ENCODE results near the gene SORCS2. TPM values are rescaled to one million over a fixed set of nuclear protein-coding genes. Genes with fewer than 3 reads are reported as not detected.

Gene SORCS2
- total and polyA plus RNA-seq, 2 of the 8 experiments (the other 6 are each of a cell fraction or from before 2014, with no cell fraction given): 0.36 to 1.8 TPM

DNA sequence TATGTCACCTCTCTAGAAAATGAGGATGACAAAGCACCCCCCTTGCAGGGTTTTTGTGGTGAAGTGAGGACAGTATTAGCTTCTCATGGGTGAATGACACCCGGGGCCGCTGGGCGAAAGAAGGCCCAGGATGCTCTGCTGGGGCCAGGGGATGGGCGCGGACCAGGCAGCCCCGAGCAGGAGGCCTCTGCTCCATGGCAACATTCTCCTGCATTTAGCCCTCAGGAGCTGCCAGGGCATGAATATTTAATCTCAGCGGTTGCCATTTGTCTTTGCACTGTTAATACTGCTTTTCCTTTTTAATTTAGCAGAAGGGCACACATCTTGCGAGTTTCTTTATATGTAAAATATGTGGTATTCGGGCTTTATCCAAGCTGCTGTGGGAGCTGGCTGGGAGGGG is 272.7 kb downstream of the SORCS2 start (continued):
- TF ChIP-seq, protein P1, sequence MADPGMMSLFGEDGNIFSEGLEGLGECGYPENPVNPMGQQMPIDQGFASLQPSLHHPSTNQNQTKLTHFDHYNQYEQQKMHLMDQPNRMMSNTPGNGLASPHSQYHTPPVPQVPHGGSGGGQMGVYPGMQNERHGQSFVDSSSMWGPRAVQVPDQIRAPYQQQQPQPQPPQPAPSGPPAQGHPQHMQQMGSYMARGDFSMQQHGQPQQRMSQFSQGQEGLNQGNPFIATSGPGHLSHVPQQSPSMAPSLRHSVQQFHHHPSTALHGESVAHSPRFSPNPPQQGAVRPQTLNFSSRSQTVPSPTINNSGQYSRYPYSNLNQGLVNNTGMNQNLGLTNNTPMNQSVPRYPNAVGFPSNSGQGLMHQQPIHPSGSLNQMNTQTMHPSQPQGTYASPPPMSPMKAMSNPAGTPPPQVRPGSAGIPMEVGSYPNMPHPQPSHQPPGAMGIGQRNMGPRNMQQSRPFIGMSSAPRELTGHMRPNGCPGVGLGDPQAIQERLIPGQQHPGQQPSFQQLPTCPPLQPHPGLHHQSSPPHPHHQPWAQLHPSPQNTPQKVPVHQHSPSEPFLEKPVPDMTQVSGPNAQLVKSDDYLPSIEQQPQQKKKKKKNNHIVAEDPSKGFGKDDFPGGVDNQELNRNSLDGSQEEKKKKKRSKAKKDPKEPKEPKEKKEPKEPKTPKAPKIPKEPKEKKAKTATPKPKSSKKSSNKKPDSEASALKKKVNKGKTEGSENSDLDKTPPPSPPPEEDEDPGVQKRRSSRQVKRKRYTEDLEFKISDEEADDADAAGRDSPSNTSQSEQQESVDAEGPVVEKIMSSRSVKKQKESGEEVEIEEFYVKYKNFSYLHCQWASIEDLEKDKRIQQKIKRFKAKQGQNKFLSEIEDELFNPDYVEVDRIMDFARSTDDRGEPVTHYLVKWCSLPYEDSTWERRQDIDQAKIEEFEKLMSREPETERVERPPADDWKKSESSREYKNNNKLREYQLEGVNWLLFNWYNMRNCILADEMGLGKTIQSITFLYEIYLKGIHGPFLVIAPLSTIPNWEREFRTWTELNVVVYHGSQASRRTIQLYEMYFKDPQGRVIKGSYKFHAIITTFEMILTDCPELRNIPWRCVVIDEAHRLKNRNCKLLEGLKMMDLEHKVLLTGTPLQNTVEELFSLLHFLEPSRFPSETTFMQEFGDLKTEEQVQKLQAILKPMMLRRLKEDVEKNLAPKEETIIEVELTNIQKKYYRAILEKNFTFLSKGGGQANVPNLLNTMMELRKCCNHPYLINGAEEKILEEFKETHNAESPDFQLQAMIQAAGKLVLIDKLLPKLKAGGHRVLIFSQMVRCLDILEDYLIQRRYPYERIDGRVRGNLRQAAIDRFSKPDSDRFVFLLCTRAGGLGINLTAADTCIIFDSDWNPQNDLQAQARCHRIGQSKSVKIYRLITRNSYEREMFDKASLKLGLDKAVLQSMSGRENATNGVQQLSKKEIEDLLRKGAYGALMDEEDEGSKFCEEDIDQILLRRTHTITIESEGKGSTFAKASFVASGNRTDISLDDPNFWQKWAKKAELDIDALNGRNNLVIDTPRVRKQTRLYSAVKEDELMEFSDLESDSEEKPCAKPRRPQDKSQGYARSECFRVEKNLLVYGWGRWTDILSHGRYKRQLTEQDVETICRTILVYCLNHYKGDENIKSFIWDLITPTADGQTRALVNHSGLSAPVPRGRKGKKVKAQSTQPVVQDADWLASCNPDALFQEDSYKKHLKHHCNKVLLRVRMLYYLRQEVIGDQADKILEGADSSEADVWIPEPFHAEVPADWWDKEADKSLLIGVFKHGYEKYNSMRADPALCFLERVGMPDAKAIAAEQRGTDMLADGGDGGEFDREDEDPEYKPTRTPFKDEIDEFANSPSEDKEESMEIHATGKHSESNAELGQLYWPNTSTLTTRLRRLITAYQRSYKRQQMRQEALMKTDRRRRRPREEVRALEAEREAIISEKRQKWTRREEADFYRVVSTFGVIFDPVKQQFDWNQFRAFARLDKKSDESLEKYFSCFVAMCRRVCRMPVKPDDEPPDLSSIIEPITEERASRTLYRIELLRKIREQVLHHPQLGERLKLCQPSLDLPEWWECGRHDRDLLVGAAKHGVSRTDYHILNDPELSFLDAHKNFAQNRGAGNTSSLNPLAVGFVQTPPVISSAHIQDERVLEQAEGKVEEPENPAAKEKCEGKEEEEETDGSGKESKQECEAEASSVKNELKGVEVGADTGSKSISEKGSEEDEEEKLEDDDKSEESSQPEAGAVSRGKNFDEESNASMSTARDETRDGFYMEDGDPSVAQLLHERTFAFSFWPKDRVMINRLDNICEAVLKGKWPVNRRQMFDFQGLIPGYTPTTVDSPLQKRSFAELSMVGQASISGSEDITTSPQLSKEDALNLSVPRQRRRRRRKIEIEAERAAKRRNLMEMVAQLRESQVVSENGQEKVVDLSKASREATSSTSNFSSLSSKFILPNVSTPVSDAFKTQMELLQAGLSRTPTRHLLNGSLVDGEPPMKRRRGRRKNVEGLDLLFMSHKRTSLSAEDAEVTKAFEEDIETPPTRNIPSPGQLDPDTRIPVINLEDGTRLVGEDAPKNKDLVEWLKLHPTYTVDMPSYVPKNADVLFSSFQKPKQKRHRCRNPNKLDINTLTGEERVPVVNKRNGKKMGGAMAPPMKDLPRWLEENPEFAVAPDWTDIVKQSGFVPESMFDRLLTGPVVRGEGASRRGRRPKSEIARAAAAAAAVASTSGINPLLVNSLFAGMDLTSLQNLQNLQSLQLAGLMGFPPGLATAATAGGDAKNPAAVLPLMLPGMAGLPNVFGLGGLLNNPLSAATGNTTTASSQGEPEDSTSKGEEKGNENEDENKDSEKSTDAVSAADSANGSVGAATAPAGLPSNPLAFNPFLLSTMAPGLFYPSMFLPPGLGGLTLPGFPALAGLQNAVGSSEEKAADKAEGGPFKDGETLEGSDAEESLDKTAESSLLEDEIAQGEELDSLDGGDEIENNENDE (IDR thresholded peaks at IDR 0.05; ENCODE audit: insufficient replicate concordance, low read length): no peak
- TF ChIP-seq RXRA (IDR thresholded peaks at IDR 0.05; ENCODE audit: insufficient read depth, low read depth, low read length) (no peak), SAP30 (IDR thresholded peaks at IDR 0.05; ENCODE audit: insufficient read depth, insufficient replicate concordance, low read length) (no peak), RBBP5 (IDR thresholded peaks at IDR 0.05; ENCODE audit: borderline replicate concordance, low read depth, low read length) (no peak)
